GM19324 (cell line): ENCODE measurements around the gene ZFHX3.

Experiments used
- ATAC-seq: cut with Tn5 transposase; IDR thresholded peaks from one replicate; pipeline ENCODE4 v1.9.1; 2021; ENCODE audit warnings: mild to moderate bottlenecking, moderate library complexity; ENCODE audit not compliant: unreplicated experiment, low FRiP score

The ZFHX3 gene

DNA sequence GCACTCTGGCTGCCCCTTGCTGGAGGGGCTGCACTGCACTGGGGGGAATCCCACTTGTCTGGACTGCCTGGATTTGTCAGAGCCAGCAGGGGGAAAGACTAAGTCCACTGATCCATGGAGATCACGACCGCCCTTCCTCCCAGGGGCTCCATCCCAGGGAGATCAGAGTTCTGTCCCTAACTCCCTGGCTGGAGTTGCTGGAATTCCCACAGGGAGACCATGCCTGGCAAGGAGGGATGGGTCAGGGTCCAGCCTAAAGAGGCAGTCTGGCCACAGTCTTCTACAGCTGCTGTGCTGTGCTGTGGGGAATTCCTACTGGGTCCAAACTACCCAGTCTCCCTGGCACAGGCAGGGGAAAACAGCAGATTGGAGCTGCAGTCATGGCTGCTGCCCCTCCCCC, 311.9 kb downstream of the ZFHX3 start:
- ATAC-seq = no peak
